Activated gamma-delta T cell treated with Interleukin-2 at 50 U/mL for 16 hours (primary cell): ENCODE measurements around the gene BAHCC1.

Experiments
- DNase-seq: peaks from one replicate; pipeline ENCODE4 v3.0.0-alpha.2; 2020

BAHCC1 gene

GRCh38 chr17:81445642-81446503 is 50.6 kb downstream of the BAHCC1 start:
- DNase-seq, result no peak

DNA sequence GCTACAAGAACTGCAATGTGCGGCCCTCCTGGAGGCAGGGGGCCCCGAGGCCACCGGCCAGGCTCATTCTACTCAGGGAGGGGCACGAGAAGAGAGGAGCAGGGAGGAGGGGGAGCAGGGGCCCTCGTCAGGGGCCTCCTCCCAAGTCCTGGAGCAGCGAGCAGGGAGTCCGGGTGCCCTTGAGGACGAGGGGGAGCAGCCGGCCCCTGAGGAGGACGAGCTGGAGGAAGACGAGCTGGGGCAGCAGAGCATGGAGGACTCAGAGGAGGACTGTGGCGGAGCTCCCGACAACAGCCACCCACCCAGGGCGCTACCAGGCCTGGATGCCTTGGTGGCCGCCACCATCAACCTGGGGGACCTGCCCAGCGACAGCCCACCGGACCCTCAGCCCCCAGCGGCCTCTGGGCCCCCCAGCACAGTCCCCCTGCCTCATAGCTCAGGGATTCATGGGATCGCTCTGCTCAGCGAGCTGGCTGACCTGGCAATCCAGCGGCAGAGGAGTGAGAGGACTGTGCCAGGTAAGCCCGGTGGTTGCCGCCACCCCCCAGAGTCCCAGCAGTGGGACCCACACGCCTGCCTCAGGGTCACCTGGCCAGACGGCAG is 52.2 kb downstream of the BAHCC1 start:
- no peak for DNase-seq

GRCh38 chr17:81448442-81448841 is 53.2 kb downstream of the BAHCC1 start:
- no peak for DNase-seq

DNA sequence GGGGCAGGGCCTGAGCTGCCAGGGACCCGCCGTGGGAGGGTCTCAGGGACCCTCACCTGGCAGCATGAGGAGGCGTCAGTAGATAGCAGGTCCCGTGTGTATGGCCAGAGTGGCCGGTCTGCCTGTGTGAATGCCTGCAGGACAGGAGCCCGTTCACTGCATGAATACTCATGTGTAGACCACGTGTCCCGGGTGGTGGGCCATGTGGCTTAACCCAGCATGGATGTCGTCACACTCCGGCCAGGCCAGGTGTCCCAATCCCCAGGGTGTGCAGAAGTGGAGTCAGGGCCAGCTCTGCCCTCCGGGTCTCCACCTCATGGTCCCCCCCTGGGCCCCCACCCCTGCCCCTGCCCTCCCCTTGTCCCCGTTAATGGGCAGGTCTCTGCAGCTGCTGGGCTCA is 53.7 kb downstream of the BAHCC1 start:
- DNase-seq, result no peak

- DNase-seq, result no peak
Measured at GRCh38 chr17:81449351-81449750, 54.1 kb downstream of the BAHCC1 start.

- no peak for DNase-seq
Measured at GRCh38 chr17:81451823-81452222, 56.6 kb downstream of the BAHCC1 start.

DNA sequence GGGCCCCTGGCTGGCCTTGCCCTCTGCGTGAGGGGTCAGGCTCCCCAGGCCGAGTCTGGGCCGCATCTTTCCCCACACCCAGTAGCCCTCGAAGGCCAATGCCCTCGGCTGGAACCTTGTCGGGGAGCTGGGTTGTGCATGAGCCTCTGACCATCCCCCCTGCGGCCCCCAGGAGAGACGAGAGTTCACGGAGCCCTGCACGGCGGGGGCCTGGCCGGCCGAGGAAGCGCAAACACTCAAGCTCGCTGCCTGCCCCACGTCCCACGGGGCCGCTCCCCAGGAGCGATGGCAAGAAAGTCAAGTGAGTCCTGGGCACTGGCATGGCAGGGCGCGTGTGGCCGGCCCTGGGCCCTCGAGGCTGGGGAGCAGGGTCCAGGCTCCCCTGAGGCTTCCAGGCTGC is 57.3 kb downstream of the BAHCC1 start:
- DNase-seq, result no peak

- no peak for DNase-seq
Measured at GRCh38 chr17:81453076-81453475, 57.8 kb downstream of the BAHCC1 start.

DNA sequence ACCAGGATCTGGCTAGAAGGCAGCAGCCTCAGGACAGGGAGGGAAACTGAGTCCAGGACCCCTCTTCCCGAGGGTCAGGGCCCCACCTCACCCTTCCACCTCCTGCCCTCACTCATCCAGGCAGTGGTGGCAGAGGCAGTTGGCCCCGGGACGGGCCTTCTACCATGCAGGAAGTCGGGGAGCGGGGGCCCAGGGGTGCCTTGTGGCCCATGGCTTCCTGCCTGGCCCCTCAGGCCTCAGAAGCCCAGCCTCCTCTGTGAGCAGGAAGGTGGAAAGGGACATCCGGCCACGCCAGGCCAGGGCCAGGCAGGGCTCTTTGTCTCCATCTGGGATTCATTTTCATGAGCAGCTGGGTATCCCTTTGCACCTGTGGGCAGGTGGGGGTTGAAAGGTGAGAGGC is 58.5 kb downstream of the BAHCC1 start:
- DNase-seq, result peak; percentile 36

DNA sequence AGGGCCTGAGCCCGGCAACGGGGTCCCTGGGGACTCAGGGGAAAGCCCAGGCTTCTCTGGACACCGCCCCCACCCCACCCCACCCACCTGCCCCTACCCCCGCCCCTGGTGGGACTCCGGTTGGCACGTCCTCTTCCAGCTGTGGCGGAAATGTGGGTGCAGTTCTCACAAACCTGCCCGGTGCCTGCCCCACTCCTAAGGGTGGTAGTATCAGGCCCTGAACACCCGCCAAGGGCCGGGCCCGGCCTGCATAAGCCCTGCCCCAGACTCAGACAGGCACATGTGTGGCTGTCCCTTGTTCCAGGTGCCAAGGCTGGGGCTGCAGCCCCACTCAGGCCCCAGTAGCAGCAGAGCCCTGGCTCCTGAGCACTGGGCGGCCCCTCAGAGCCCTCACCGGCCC is 59.2 kb downstream of the BAHCC1 start:
- no peak for DNase-seq

DNA sequence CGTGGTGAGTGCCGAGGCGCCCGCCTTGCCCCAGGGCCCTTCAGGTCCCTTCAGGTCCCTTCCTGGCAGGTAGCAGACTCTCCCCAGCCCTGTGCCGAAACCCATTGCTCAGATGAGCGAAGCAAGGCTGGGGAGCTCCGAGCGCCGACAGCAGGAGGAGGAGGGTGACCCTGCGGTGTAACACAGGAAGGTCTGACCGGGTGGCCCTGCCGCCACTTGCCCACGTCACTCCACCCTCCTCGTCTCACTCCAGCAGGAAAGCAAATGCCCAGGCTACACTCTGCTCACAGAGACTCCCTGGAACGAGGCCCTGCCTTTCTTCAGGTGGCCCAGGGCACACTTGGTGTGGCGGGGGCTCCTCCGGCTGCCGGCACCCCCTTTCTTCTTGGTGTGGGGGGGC is 60.1 kb downstream of the BAHCC1 start:
- no peak for DNase-seq

DNA sequence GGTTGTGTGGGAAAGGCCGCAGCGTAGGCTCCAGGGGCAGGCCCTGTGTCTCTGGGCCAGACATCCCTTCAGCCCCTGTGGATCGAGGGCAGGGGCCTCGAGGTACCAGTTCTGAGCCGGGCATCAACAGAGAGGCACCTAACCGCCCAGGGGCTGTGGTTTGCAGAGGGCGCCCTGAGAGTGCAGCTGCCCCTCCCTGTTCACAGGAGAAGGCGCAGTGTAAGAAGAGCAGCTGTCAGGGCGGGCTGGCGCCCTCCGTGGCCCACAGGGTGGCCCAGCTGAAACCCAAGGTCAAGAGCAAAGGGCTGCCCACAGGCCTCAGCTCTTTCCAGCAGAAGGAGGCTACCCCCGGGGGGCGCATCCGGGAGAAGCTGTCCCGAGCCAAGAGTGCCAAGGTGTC is 60.8 kb downstream of the BAHCC1 start:
- DNase-seq, result no peak

- no peak for DNase-seq
Measured at GRCh38 chr17:81456798-81457197, 61.5 kb downstream of the BAHCC1 start.

GRCh38 chr17:81457401-81457800 is 62.1 kb downstream of the BAHCC1 start:
- no peak for DNase-seq

DNA sequence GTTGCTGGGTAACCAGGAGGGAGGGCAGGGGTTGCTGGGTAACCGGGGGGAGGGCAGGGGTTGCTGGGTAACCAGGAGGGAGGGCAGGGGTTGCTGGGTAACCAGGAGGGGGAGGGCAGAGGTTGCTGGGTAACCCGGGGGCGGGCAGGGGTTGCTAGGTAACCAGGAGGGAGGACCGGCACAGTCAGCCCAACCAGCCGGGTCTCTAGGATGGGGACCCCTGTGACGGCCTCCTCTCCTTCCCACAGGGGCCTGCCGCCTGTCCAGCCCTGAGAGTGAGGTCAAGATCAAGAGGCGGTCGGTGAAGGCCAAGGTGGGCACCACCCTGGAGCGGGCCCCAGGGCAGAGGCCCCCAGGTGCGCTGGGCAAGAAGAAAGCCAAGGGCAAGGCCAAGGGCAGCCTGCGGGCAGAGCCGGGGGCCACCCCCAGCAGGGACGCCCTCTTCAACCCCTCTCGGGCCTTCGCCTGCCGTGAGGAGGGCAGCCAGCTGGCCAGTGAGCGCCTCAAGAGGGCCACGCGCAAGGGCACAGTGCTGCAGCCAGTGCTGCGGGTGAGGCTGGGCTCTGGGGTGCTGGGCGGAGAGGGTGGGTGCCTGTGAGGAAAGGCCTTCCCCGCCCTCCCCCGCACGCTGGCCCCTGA is 62.8 kb downstream of the BAHCC1 start:
- DNase-seq, result no peak

DNA sequence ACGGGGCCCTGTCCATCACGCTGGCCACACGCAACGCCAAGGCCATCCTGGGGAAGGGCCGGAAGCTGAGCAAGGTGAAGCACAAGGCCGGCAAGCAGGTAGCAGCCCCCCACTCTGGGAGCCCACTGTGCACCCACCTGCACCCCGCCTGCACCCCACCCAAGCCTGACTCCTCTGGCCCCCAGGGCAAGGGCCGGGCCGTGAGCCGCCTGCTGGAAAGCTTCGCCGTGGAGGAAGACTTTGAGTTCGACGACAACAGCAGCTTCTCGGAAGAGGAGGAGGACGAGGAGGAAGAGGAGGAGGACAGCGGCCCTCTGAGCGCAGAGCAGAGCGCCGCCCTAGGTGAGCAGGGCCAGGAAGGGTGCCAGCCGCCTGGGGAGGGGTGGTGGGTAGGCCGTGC is 63.4 kb downstream of the BAHCC1 start:
- no peak for DNase-seq

DNA sequence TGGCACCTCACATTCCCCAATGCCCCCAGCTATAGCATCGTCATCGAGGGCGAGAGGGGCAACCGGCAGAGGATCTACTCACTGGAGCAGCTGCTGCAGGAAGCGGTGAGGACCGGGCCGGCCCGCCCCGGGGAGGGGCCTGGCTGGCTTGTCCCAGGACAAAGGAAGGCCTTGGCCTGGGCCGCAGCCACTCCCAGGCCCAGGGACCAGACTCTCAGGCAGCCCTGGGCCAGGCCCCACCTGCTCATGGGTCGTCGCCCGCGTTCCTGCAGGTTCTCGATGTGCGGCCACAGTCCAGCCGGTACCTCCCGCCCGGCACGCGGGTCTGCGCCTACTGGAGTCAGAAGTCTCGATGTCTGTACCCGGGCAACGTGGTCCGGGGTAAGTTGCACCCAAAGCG is 64.0 kb downstream of the BAHCC1 start:
- no peak for DNase-seq

DNA sequence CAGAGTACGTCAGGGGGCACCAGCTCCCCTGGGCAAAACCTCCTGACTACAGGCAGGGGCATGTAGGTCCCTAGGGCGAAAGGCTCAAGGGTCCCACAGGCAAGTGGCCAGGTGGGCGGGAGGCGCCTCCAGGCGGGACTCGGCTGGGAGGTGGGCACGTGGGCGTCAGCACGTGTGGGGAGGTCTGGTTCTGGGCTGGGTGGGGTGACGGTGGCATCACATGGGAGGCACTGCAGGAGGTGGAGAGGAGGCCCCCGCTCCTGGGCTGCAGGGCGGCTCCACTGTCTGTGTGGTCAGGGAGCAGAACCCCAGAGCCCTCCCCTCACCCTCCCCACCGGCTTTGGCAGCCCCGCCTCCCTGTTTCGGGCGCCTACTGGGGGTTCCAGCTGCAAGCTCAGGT is 64.6 kb downstream of the BAHCC1 start:
- no peak for DNase-seq

DNA sequence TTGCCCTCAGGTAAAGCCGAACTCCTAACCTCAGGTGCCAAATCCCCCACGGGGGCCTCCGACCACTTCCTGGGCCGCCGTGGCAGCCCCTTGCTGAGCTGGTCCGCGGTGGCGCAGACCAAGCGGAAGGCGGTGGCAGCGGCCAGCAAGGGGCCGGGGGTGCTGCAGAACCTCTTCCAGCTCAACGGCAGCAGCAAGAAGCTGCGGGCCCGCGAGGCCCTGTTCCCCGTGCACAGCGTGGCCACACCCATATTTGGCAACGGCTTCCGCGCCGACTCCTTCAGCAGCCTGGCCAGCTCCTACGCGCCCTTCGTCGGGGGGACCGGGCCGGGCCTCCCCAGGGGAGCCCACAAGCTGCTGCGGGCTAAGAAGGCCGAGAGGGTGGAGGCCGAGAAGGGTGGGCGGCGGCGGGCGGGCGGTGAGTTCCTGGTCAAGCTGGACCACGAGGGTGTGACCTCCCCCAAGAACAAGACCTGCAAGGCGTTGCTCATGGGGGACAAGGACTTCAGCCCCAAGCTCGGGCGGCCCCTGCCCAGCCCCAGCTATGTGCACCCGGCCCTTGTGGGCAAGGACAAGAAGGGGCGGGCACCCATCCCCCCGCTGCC is 65.7 kb downstream of the BAHCC1 start:
- no peak for DNase-seq

DNA sequence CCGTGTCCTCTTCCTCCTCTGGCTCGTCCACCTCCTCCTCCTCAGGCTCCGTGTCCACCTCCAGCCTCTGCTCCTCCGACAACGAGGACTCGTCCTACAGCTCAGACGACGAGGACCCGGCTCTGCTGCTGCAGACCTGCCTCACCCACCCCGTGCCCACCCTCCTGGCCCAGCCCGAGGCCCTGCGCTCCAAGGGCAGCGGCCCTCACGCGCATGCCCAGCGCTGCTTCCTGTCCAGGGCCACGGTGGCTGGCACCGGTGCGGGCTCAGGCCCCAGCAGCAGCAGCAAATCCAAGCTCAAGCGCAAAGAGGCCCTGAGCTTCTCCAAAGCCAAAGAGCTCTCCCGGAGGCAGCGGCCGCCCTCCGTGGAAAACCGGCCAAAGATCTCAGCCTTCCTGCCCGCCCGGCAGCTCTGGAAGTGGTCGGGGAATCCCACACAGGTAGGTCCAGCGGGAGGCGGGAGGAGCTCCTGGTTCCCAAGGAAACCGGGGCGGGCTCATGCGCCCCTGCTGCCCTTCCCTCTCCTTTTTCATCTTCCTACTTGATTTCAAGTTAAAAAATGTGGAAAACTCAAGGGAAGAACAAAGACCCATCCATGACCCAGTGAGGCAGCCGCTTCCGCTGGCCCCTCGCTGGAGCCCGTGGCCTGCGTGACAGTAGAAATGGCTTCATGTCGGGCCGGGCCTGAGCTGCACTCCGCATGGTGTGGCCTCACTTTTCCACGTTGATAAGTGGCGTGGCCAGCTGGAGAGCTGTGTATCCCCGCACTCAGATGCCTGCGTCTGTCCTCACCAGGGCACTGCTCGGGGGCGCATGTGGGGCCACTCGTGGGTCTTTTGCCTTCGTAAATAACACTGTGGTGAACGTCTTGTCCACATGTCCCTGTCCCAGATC is 66.6 kb downstream of the BAHCC1 start:
- DNase-seq, result no peak

DNA sequence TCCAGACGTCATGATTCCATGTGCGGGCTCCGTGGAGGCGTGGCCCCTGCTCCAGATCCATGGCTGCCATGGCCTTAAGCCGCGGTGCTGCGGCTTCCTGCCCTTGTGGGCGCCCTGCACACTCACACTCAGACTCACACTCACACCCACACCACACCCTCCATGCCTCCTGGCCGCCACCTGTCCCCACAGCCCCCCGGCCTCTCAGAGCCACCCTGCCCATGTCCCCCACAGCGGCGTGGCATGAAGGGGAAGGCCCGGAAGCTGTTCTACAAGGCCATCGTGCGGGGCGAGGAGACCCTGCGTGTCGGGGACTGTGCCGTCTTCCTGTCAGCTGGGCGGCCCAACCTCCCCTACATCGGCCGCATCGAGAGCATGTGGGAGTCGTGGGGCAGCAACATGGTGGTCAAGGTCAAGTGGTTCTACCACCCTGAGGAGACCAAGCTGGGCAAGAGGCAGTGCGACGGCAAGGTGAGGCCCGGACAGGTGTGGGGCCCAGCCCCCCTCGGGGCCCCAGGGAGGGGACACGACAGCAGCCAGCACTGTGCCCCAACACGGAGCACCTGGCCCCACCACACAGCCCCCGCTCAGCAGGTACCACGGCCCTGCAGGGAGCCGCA is 67.4 kb downstream of the BAHCC1 start:
- DNase-seq, result no peak

DNA sequence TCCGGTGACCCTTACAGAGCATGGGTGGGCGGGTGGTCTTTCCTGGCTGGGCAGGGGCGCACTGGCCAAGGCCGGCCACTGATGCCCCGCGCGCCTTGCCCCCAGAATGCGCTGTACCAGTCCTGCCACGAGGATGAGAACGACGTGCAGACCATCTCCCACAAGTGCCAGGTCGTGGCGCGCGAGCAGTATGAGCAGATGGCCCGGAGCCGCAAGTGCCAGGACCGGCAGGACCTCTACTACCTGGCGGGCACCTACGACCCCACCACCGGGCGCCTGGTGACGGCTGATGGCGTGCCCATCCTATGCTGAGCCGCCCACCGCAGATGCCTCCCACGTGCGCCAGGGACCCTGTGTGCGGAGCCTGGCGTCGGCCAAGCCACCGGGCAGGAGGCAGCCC is 68.2 kb downstream of the BAHCC1 start:
- no peak for DNase-seq
